Measurements from ENCODE around the gene C2CD4B.

DNA sequence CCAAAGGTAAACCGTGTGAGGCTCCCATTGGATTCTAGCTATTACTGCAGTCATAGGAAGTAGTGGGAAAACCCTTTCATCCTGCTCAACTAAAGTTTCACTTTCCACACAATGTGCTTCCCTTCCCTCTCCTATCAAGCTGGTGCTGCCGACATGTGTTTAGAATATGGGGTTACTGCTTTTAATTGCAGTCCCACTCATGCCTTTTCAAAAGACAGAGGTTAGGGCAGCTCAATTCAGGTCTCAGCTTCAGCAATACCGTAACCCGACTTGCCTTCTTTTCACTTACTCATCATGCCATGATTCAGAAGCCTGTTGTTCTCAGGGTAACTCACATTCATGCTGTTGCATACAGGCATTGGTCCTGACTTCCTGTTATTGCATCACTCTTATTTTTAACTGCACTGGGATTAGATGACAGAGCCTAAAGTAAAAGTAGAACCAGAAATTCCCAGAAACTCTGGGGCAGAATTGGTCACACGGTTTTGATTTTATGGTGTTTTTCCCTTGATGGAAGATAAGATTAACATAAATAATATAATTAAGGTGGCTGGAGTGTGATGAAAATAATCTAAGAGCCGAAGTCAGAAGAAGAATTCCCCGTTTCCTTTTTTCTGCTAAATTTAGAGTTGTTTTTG, 45.7 kb downstream of the C2CD4B start:
- TF ChIP-seq EZH2 (IDR thresholded peaks at IDR 0.05; ENCODE audit: insufficient read depth, poor library complexity, severe bottlenecking) (no peak), EZH2phosphoT487 (IDR thresholded peaks at IDR 0.05; ENCODE audit: insufficient read depth, low read depth) (no peak)

Measured in GM23248 (cell line).